SU-DHL-6 (cell line): ENCODE results near the gene PRICKLE1.

ENCODE experiments used
- EZH2phosphoT487 ChIP-seq: fragments of 200-600 bp; sonication (generic), shearing (Covaris generic); conservative IDR thresholded peaks from 2 replicates; pipeline ENCODE4 v1.6.1; 2018; ENCODE audit warnings: mild to moderate bottlenecking, antibody characterized with exemption, low read length, moderate library complexity, mixed read lengths
- TF ChIP-seq, protein P1 (sequence below): fragments of 200-600 bp; sonication (generic); IDR thresholded peaks from one replicate; pipeline ENCODE4 v1.5.1; 2017; ENCODE audit warnings: antibody characterized with exemption, mild to moderate bottlenecking, low read length, moderate library complexity; ENCODE audit not compliant: insufficient read depth, poor library complexity, severe bottlenecking

GRCh38 chr12:42507565-42507964, 82.0 kb downstream of the PRICKLE1 start:
- TF ChIP-seq, protein P1, sequence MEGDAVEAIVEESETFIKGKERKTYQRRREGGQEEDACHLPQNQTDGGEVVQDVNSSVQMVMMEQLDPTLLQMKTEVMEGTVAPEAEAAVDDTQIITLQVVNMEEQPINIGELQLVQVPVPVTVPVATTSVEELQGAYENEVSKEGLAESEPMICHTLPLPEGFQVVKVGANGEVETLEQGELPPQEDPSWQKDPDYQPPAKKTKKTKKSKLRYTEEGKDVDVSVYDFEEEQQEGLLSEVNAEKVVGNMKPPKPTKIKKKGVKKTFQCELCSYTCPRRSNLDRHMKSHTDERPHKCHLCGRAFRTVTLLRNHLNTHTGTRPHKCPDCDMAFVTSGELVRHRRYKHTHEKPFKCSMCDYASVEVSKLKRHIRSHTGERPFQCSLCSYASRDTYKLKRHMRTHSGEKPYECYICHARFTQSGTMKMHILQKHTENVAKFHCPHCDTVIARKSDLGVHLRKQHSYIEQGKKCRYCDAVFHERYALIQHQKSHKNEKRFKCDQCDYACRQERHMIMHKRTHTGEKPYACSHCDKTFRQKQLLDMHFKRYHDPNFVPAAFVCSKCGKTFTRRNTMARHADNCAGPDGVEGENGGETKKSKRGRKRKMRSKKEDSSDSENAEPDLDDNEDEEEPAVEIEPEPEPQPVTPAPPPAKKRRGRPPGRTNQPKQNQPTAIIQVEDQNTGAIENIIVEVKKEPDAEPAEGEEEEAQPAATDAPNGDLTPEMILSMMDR, result no peak
- no peak for TF ChIP-seq EZH2phosphoT487
